Measurements from ENCODE around the gene DDX39B.
"Not testable (repeated sequence)": the region's sequence is repeated elsewhere in the genome, so short reads cannot be mapped to it uniquely, and the experiment has no call there.

- TF ChIP-seq, protein P1, sequence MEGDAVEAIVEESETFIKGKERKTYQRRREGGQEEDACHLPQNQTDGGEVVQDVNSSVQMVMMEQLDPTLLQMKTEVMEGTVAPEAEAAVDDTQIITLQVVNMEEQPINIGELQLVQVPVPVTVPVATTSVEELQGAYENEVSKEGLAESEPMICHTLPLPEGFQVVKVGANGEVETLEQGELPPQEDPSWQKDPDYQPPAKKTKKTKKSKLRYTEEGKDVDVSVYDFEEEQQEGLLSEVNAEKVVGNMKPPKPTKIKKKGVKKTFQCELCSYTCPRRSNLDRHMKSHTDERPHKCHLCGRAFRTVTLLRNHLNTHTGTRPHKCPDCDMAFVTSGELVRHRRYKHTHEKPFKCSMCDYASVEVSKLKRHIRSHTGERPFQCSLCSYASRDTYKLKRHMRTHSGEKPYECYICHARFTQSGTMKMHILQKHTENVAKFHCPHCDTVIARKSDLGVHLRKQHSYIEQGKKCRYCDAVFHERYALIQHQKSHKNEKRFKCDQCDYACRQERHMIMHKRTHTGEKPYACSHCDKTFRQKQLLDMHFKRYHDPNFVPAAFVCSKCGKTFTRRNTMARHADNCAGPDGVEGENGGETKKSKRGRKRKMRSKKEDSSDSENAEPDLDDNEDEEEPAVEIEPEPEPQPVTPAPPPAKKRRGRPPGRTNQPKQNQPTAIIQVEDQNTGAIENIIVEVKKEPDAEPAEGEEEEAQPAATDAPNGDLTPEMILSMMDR (IDR thresholded peaks at IDR 0.05), result not testable (repeated sequence)
- not testable (repeated sequence) for TF ChIP-seq POLR2A (IDR thresholded peaks at IDR 0.05)
Observed at GRCh38 chr6:31509036-31509435, 32.8 kb downstream of the DDX39B start.
